Heart left ventricle (tissue), 13 donors: ENCODE measurements around the gene EOLA2.
"Not testable (repeated sequence)": the region's sequence is repeated elsewhere in the genome, so short reads cannot be mapped to it uniquely, and the experiment has no call there.

Experiments
- POLR2A ChIP-seq, 2 donors: fragments of 450-650 bp; IDR thresholded peaks; one replicate each; pipeline ENCODE4 v1.6.1; 2017; ENCODE audit warnings: antibody characterized with exemption in 2 of 2, mild to moderate bottlenecking in 2 of 2, moderate library complexity in 2 of 2
- TF ChIP-seq, protein P1 (sequence below), 12 donors: fragments of 200-600 bp; sonication (generic) in 4 of 12; IDR thresholded peaks; one replicate each; pipeline versions ENCODE4 v1.5.0 to v1.8.0; 2018 to 2022; ENCODE audit warnings: antibody characterized with exemption in 12 of 12, mild to moderate bottlenecking in 5 of 12
- donor health status: ischemic (EF 13 %, LVEDD 7.1; RV severe dilation, severe dysfunction).
- donor health status: DM: no; HTN: yes; CAD: no.
- donor health status: DM: no; HTN: no; CAD: no.
- donor health status: ischemic (EF 25% LVEDD 6.9; RV normal size, moderate dysfunction).
- donor health status: ischemic (EF 25% LVEDD 5.7; RV mildly dilated, moderate dysfunction).
- donor health status: ischemic (EF 35%, LVEDD 5.7; RV mildly dilated, moderate dysfunction).
- donor health status: nonischemic (EF 11% LVEDD 7.7; RV severe dilation, severe dysfunction).
- donor health status: DM: yes; HTN: yes; CAD: no.
- donor health status: PGD.
- donor health status: ischemic (EF 29% LVEDD 5.4; RV normal size, mild dysfunction).
- donor health status: nonischemic (EF 23%, LVEDD 6.1; RV moderate dilation, normal function).

- TF ChIP-seq, protein P1, sequence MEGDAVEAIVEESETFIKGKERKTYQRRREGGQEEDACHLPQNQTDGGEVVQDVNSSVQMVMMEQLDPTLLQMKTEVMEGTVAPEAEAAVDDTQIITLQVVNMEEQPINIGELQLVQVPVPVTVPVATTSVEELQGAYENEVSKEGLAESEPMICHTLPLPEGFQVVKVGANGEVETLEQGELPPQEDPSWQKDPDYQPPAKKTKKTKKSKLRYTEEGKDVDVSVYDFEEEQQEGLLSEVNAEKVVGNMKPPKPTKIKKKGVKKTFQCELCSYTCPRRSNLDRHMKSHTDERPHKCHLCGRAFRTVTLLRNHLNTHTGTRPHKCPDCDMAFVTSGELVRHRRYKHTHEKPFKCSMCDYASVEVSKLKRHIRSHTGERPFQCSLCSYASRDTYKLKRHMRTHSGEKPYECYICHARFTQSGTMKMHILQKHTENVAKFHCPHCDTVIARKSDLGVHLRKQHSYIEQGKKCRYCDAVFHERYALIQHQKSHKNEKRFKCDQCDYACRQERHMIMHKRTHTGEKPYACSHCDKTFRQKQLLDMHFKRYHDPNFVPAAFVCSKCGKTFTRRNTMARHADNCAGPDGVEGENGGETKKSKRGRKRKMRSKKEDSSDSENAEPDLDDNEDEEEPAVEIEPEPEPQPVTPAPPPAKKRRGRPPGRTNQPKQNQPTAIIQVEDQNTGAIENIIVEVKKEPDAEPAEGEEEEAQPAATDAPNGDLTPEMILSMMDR (IDR thresholded peaks at IDR 0.05): not testable (repeated sequence)
- TF ChIP-seq POLR2A (IDR thresholded peaks at IDR 0.05): not testable (repeated sequence)
Observed at GRCh38 chrX:149946932-149947331, 8.6 kb upstream of the EOLA2 start.
